Right lobe of liver (tissue), 6 donors: ENCODE measurements around the gene CDH23. TPM values are rescaled to one million over a fixed set of nuclear protein-coding genes. Genes with fewer than 3 reads are reported as not detected.
A peak's percentile ranks its signal among the peaks of the same experiment; 100 is the strongest.

Experiments
- ATAC-seq, 4 donors: fragments of 200-7000 bp; cut with Tn5 transposase; one replicate each; pipeline ENCODE4 v1.9.1; 2020; ENCODE audit warnings: mild to moderate bottlenecking in 4 of 4, moderate library complexity in 4 of 4
- DNase-seq, 3 donors: peaks; one replicate each; pipeline ENCODE4 v3.0.0-alpha.2; 2020
- H3K27ac ChIP-seq, 3 donors: fragments of 200-600 bp; one replicate each; pipeline ENCODE4 v1.8.0; 2022
- H3K27me3 ChIP-seq, 2 donors: fragments of 200-600 bp; one replicate each; pipeline ENCODE4 v1.8.0; 2022
- H3K36me3 ChIP-seq, 4 donors: fragments of 200-600 bp; sonication (generic) in 1 of 4; one replicate each; pipeline versions ENCODE4 v1.5.1 to v1.8.0; 2017 to 2022; ENCODE audit warnings: control low read depth in 1 of 4
- H3K4me1 ChIP-seq, 4 donors: fragments of 200-600 bp; sonication (generic) in 1 of 4; one replicate each; pipeline versions ENCODE4 v1.5.1 to v1.8.0; 2017 to 2022; ENCODE audit warnings: control low read depth in 1 of 4
- H3K4me3 ChIP-seq, 3 donors: fragments of 200-600 bp; one replicate each; pipeline ENCODE4 v1.8.0; 2022
- H3K9me3 ChIP-seq, 4 donors: fragments of 200-600 bp; sonication (generic) in 1 of 4; one replicate each; pipeline versions ENCODE4 v1.5.1 to v1.8.0; 2017 to 2022; ENCODE audit warnings: control low read depth in 1 of 4
- POLR2A ChIP-seq: fragments of 450-650 bp; IDR thresholded peaks from one replicate; pipeline ENCODE4 v1.6.1; 2017; ENCODE audit warnings: antibody characterized with exemption, mild to moderate bottlenecking
- WGBS: methylation state at CpG from one replicate; pipeline ENCODE4 v1.1.6; 2018; ENCODE audit warnings: low coverage, low lambda C conversion rate; ENCODE audit not compliant: insufficient coverage; ENCODE audit errors: missing lambda C conversion rate; 5-methylcytosine and 5-hydroxymethylcytosine counted together
- intact Hi-C, 2 donors: fragments of 100-400 bp; cut with DNase I; formaldehyde crosslinking; loops; one replicate each; pipeline versions ENCODE4 v1.11.2 to v1.14.1; 2022
- total RNA-seq, 6 experiments: library from RNA; depleted of rRNA in 2 of 6; stranded (reverse); fragments of >200 nt in 2 of 6; fragmentation: NEBNext Ultra II Directional in 3 of 6; extraction: Animal tissue kit (Norgen Biotek cat#: 25700) in 3 of 6; gene quantifications; one replicate each; pipeline versions ENCODE4 v1.1.0 to v1.2.4, GENCODE V29; 2016 to 2023
- TF ChIP-seq, protein P1 (sequence below), 4 donors: fragments of 200-600 bp in 3 of 4; fragments of 450-650 bp in 1 of 4; IDR thresholded peaks; one replicate each; pipeline versions ENCODE4 v1.5.1 to v1.8.0; 2016 to 2022; ENCODE audit warnings: antibody characterized with exemption in 4 of 4, mild to moderate bottlenecking in 2 of 4
- donor health status: DM: no; HTN: yes; CAD: no.
- donor health status: DM: no; HTN: no; CAD: no.
- donor health status: DM: no; HTN: no; CAD: no.
- donor health status: DM: no; HTN: yes; CAD: no.
- donor health status: DM: no; HTN: yes; CAD: no.

CDH23 gene
- total RNA-seq, 6 experiments from 2014 or later = 3.3 to 19.7 (median 6.3) TPM

GRCh38 chr10:71707240-71707789, 310.6 kb downstream of the CDH23 start:
- ATAC-seq (no peak), DNase-seq (no peak)
- WGBS = no CpG with 5 or more reads among the region's 5 CpGs
- Histone ChIP-seq H3K27ac (no peak overlapping the region), H3K27me3 (no peaks in the 10 kb centered on the region), H3K4me3 (no peak overlapping the region), H3K36me3 (no peaks in the 10 kb centered on the region), H3K9me3 (no peaks in the 10 kb centered on the region), H3K4me1 (peaks cover 0 to 5% (median 0%) of the 10 kb centered on the region in 4 donors)
- no peak for TF ChIP-seq POLR2A
- TF ChIP-seq, protein P1, sequence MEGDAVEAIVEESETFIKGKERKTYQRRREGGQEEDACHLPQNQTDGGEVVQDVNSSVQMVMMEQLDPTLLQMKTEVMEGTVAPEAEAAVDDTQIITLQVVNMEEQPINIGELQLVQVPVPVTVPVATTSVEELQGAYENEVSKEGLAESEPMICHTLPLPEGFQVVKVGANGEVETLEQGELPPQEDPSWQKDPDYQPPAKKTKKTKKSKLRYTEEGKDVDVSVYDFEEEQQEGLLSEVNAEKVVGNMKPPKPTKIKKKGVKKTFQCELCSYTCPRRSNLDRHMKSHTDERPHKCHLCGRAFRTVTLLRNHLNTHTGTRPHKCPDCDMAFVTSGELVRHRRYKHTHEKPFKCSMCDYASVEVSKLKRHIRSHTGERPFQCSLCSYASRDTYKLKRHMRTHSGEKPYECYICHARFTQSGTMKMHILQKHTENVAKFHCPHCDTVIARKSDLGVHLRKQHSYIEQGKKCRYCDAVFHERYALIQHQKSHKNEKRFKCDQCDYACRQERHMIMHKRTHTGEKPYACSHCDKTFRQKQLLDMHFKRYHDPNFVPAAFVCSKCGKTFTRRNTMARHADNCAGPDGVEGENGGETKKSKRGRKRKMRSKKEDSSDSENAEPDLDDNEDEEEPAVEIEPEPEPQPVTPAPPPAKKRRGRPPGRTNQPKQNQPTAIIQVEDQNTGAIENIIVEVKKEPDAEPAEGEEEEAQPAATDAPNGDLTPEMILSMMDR (IDR thresholded peaks at IDR 0.05) = no peak
- intact Hi-C loops = loop anchor here (10.0 kb wide), 3 partner anchors 313 to 403 kb away; partner anchors contain the start of genes CDH23 (in 1 of the 2) and SLC29A3 (in 1 of the 2)

DNA sequence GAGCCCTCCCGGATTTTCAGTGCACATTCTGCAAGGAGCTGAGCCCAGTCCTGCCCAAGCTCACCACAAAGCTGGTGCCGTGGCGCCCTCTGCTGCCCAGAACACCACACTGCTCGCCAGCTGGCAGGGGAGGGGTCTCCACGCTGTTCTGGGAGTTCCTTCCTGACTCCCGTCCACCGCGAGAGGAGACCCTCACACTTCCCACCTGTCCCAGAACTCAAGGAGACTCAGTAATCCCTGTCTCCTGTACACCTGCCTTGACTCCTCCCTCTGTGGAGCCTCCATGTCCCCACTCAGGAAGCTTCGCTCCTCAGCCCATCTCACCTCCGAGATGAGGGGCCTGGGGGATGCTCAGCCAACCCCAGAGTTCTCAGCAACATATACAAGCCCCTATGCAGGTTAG, 311.6 kb downstream of the CDH23 start:
- ATAC-seq (peak; percentile 49 to 71 (median 64)), DNase-seq (peak in 2 of 3 donors; percentile 69 to 75)
- Histone ChIP-seq H3K9me3 (no peaks in the 10 kb centered on the region), H3K4me3 (no peak overlapping the region), H3K27me3 (no peaks in the 10 kb centered on the region), H3K4me1 (peaks cover 0 to 6% (median 0%) of the 10 kb centered on the region in 4 donors), H3K27ac (no peak overlapping the region), H3K36me3 (no peaks in the 10 kb centered on the region)
- intact Hi-C loops = loop anchor here (10.0 kb wide), 3 partner anchors 314 to 404 kb away; partner anchors contain the start of genes CDH23 (in 1 of the 2) and SLC29A3 (in 1 of the 2)
- TF ChIP-seq, protein P1 (IDR thresholded peaks at IDR 0.05) = peak; percentile 73 to 93 (median 82)
- no peak for TF ChIP-seq POLR2A
- 3% methylated on average over 6 of the region's 10 CpGs for WGBS

- DNase-seq = peak in 1 of 3 donors; percentile 62
- Histone ChIP-seq H3K4me1 (peaks cover 0 to 8% (median 0%) of the 10 kb centered on the region in 4 donors), H3K9me3 (no peaks in the 10 kb centered on the region), H3K27ac (no peak overlapping the region), H3K4me3 (no peak overlapping the region), H3K27me3 (no peaks in the 10 kb centered on the region), H3K36me3 (no peaks in the 10 kb centered on the region)
- peak; percentile 22 to 72 (median 64) for ATAC-seq
- intact Hi-C loops = loop anchor here (10.0 kb wide), 3 partner anchors 314 to 404 kb away; partner anchors contain the start of genes CDH23 (in 1 of the 2) and SLC29A3 (in 1 of the 2)
- WGBS = 69% methylated on average over 9 of the region's 28 CpGs
- TF ChIP-seq, protein P1 (IDR thresholded peaks at IDR 0.05) = no peak
- no peak for TF ChIP-seq POLR2A
Measured at GRCh38 chr10:71708897-71709882, 312.5 kb downstream of the CDH23 start.

GRCh38 chr10:71710519-71710918, 313.8 kb downstream of the CDH23 start:
- 100% methylated on average over 2 of the region's 2 CpGs for WGBS
- Histone ChIP-seq H3K27me3 (no peaks in the 10 kb centered on the region), H3K4me1 (peaks cover 0 to 8% (median 0%) of the 10 kb centered on the region in 4 donors), H3K4me3 (no peak overlapping the region), H3K36me3 (no peaks in the 10 kb centered on the region), H3K9me3 (no peaks in the 10 kb centered on the region), H3K27ac (no peak overlapping the region)
- no peak for TF ChIP-seq POLR2A
- TF ChIP-seq, protein P1 (IDR thresholded peaks at IDR 0.05) = no peak
- intact Hi-C loops = no loop called here
- DNase-seq (no peak), ATAC-seq (no peak)
